Measurements from ENCODE around the gene STPG3.

Gene STPG3

DNA sequence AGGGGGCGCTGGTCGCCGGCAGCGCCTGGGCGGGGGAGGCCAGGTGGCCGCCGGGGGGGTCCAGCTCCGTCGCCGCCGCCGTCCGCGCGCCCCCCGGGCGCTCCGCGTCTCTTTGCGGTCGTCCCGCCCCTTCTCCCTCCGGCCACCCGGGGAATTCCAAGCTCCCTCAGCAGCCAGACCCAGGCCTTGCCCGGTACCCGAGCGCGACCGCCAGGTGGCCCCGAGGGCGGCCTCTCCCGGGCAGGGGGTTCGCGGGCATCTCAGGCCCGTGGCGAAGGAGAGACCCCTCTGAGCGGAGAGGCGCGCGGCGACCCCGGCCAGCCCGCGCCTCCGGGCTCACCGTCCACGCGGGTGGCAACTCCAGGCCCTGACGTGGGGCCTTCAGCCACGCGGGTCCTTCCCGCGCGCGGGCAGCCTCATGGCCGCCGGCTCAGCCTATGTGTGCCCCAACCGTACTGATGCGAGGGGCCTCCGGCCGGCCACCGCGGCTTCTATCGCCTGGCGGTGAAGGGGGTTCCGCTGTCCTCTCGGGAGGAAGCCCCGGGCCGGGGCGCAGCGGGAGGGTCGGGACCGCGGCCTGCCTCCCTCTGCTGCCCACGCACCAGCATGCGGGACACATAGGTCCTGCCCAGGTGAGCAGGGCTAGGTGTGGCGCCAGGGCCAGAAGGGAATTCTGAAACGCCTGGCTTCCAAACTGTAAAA lies 51.5 kb downstream of the STPG3 start:
- H3K4me3 ChIP-seq (ENCODE audit: low read depth, low read length): peak overlapping the region; percentile 42
- no peaks in the 10 kb centered on the region for H3K27me3 ChIP-seq (replicated peaks)
- no peaks in the 10 kb centered on the region for H3K36me3 ChIP-seq (replicated peaks)
- peak overlapping the region; percentile 24 for H3K27ac ChIP-seq
- DNase-seq: no peak
- TF ChIP-seq, protein P1, sequence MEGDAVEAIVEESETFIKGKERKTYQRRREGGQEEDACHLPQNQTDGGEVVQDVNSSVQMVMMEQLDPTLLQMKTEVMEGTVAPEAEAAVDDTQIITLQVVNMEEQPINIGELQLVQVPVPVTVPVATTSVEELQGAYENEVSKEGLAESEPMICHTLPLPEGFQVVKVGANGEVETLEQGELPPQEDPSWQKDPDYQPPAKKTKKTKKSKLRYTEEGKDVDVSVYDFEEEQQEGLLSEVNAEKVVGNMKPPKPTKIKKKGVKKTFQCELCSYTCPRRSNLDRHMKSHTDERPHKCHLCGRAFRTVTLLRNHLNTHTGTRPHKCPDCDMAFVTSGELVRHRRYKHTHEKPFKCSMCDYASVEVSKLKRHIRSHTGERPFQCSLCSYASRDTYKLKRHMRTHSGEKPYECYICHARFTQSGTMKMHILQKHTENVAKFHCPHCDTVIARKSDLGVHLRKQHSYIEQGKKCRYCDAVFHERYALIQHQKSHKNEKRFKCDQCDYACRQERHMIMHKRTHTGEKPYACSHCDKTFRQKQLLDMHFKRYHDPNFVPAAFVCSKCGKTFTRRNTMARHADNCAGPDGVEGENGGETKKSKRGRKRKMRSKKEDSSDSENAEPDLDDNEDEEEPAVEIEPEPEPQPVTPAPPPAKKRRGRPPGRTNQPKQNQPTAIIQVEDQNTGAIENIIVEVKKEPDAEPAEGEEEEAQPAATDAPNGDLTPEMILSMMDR (IDR thresholded peaks at IDR 0.05; ENCODE audit: low read depth, low read length, missing control alignments): peak; percentile 63
- in situ Hi-C loops (cut with HindIII; ENCODE audit: low pct_ligation_motif_present, low sequenced_read_pairs): no loop called here

Data from brain microvascular endothelial cell (primary cell).